SK-N-MC (cell line): ENCODE results near the gene CARD11.

Experiments
- EZH2 ChIP-seq: fragments of 200-600 bp; sonication (generic); IDR thresholded peaks from one replicate; pipeline ENCODE4 v1.6.1; 2017; ENCODE audit warnings: antibody characterized with exemption
- POLR2AphosphoS5 ChIP-seq: IDR thresholded peaks from 2 replicates; pipeline ENCODE4 v1.6.1; 2012; ENCODE audit warnings: mild to moderate bottlenecking, low read depth, low read length, borderline replicate concordance

GRCh38 chr7:2945171-2945570 lies 98.5 kb downstream of the CARD11 start:
- TF ChIP-seq EZH2 (no peak), POLR2AphosphoS5 (no peak)
